CD4-positive, CD25-positive, alpha-beta regulatory T cell (primary cell): ENCODE data around the gene CEACAM18. TPM values are rescaled to one million over a fixed set of nuclear protein-coding genes. Genes with fewer than 3 reads are reported as not detected.
"Not testable (repeated sequence)": the region's sequence is repeated elsewhere in the genome, so short reads cannot be mapped to it uniquely, and the experiment has no call there.

Source experiments
- ATAC-seq, 2 donors: fragments of 150-1000 bp; cut with Tn5 transposase; one replicate each; pipeline ENCODE4 v1.10.0; 2021; ENCODE audit warnings: low read depth in 2 of 2, moderate number of reproducible peaks in 2 of 2, moderate library complexity in 1 of 2
- DNase-seq, 3 donors: peaks; one replicate each; pipeline versions ENCODE4 v3.0.0 to v3.0.0-alpha.2; 2012 to 2022; ENCODE audit warnings: mixed read lengths in 1 of 3
- H3K27ac ChIP-seq: one replicate; pipeline ENCODE4 v1.7.0; 2013; ENCODE audit warnings: mild to moderate bottlenecking, low read length; ENCODE audit not compliant: insufficient read depth, poor library complexity, severe bottlenecking
- H3K27me3 ChIP-seq: one replicate; pipeline ENCODE4 v1.7.0; 2013; ENCODE audit warnings: low read length; ENCODE audit not compliant: control insufficient read depth, insufficient read depth
- H3K36me3 ChIP-seq: one replicate; pipeline ENCODE4 v1.7.0; 2013; ENCODE audit warnings: mild to moderate bottlenecking, low read length, moderate library complexity; ENCODE audit not compliant: control insufficient read depth, insufficient read depth
- H3K4me1 ChIP-seq: 2 replicates; pipeline ENCODE4 v1.7.0; 2013; ENCODE audit warnings: mild to moderate bottlenecking, low read length; ENCODE audit not compliant: insufficient read depth, control insufficient read depth, poor library complexity, severe bottlenecking
- H3K4me3 ChIP-seq: one replicate; pipeline ENCODE4 v1.7.0; 2013; ENCODE audit warnings: low read depth, mild to moderate bottlenecking, low read length, moderate library complexity
- H3K9me3 ChIP-seq, 2 experiments: 1 replicate in 1 of 2; 2 replicates in 1 of 2; pipeline ENCODE4 v1.7.0; 2013; ENCODE audit warnings: low read length in 2 of 2, mild to moderate bottlenecking in 1 of 2, moderate library complexity in 1 of 2; ENCODE audit not compliant: control insufficient read depth in 2 of 2
- H3K27ac Mint-ChIP-seq, 3 donors: one replicate each; pipeline ENCODE4 v1.8.0; 2020 to 2022; ENCODE audit warnings: mild to moderate bottlenecking in 3 of 3, mixed read lengths in 3 of 3, moderate library complexity in 2 of 3
- H3K27me3 Mint-ChIP-seq: one replicate; pipeline ENCODE4 v1.8.0; 2022; ENCODE audit warnings: mild to moderate bottlenecking, mixed read lengths
- H3K36me3 Mint-ChIP-seq: one replicate; pipeline ENCODE4 v1.8.0; 2020; ENCODE audit warnings: mixed read lengths
- H3K4me1 Mint-ChIP-seq, 4 donors: one replicate each; pipeline ENCODE4 v1.8.0; 2020 to 2022; ENCODE audit warnings: mixed read lengths in 4 of 4, mild to moderate bottlenecking in 1 of 4
- H3K4me3 Mint-ChIP-seq, 4 donors: one replicate each; pipeline ENCODE4 v1.8.0; 2020 to 2022; ENCODE audit warnings: mild to moderate bottlenecking in 4 of 4, mixed read lengths in 4 of 4, moderate library complexity in 3 of 4
- H3K9me3 Mint-ChIP-seq, 7 donors: one replicate each; pipeline ENCODE4 v1.8.0; 2020 to 2022; ENCODE audit warnings: mixed read lengths in 7 of 7, mild to moderate bottlenecking in 3 of 7, moderate library complexity in 2 of 7
- polyA plus RNA-seq, 4 donors: library from polyadenylated mRNA; unstranded; fragments of 300-500 nt; fragmentation: Illumina TruSeq; gene quantifications; one replicate each; pipeline ENCODE4 v1.2.3, GENCODE V29; 2021
- total RNA-seq: library from RNA; stranded (reverse); gene quantifications from one replicate; pipeline ENCODE4 v1.2.3, GENCODE V29; 2022

CEACAM18 gene
- total and polyA plus RNA-seq, 5 donors from 2014 or later = not detected

DNA sequence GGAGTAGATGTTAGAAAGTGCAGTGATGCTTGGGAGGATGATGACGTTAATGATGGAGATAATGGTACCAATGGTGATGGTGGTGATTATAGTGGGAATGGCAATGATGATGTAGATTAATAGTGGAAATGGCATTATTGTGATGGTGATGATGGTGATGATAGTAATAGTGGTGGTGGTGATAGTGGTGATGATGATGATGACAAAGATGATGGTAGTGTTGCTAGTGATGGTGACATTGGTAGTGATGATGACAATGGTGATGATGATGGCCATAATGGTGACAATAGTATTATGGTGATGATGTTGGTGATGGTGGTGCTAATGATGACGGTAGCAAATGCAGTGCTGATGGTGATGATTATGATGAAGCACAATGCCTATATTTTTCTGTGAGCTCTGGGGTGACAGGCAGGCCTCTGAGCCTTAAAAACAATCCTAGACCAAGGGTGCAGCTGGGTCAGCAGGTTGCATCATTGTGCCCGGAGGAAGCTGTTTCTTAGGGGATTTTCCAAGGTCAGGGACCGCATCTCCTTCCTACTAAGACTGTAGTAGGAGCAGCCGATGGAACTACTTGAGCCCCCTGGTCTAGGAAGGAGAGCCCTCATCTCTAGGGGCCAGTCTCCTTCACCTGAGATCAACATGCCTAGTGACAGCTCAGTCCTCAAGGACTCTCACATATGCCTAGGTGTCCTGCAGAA, 7.8 kb downstream of the CEACAM18 start:
- H3K9me3 Mint-ChIP-seq = peaks cover 0 to 5% (median 0%) of the 10 kb centered on the region in 7 donors
- Histone ChIP-seq H3K4me1 (no peaks in the 10 kb centered on the region), H3K27me3 (no peaks in the 10 kb centered on the region), H3K36me3 (no peaks in the 10 kb centered on the region), H3K9me3 (no peaks in the 10 kb centered on the region), H3K27ac (no peak overlapping the region), H3K4me3 (no peak overlapping the region)
- H3K27ac Mint-ChIP-seq = no peak overlapping the region
- ATAC-seq (no peak), DNase-seq (no peak)
- no peaks in the 10 kb centered on the region for H3K27me3 Mint-ChIP-seq
- no peaks in the 10 kb centered on the region for H3K4me1 Mint-ChIP-seq
- no peak overlapping the region for H3K4me3 Mint-ChIP-seq
- no peaks in the 10 kb centered on the region for H3K36me3 Mint-ChIP-seq

DNA sequence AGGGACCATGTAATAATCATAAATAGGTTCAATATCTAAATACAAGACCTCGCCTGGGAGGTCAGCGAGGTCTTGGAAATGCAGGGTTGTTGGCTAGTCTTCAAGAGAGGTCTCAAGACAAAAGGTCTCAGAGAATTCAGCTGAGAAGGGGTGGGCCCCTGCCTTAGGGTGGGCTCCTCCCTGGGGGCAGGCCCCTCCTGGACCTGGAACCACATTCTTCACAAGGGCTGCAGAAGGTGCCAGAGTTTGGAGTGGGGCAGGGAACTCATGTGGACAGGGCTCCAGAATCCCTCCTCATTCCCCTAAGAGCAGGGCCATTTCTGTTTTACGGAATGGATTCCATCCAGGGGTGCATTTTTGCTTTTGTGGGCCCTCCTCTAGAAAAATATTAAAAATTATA, 10.2 kb downstream of the CEACAM18 start:
- Mint-ChIP-seq H3K9me3 (peaks cover 0 to 5% (median 0%) of the 10 kb centered on the region in 7 donors), H3K27me3 (no peaks in the 10 kb centered on the region), H3K27ac (no peak overlapping the region), H3K4me3 (no peak overlapping the region), H3K4me1 (no peaks in the 10 kb centered on the region), H3K36me3 (no peaks in the 10 kb centered on the region)
- Histone ChIP-seq H3K36me3 (no peaks in the 10 kb centered on the region), H3K4me3 (no peak overlapping the region), H3K27me3 (no peaks in the 10 kb centered on the region), H3K9me3 (no peaks in the 10 kb centered on the region), H3K27ac (no peak overlapping the region), H3K4me1 (no peaks in the 10 kb centered on the region)
- DNase-seq (no peak), ATAC-seq (no peak)

DNA sequence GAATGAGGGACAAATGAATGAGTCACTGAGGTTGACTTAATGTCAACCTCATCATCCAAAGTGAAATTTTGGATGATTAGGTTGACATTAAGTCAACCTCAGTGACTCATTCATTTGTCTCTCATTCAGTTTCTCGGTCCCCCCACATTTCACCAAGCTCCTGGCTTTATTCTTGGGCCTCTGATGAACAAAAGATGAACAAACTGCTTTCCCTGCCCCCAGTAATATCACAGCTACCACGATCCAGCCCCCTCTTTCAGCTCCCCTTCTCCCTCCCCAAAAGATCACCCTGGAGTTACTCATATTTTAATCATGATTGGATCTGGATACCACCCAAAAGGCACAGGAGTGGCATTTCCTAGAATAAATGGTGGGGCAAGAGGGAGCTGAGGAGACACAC, 10.8 kb downstream of the CEACAM18 start:
- H3K4me1 ChIP-seq = no peaks in the 10 kb centered on the region
- H3K36me3 ChIP-seq = no peaks in the 10 kb centered on the region
- H3K4me1 Mint-ChIP-seq = no peaks in the 10 kb centered on the region
- H3K4me3 Mint-ChIP-seq = no peak overlapping the region
- H3K27ac Mint-ChIP-seq = no peak overlapping the region
- H3K27ac ChIP-seq = no peak overlapping the region
- no peaks in the 10 kb centered on the region for H3K9me3 ChIP-seq
- no peaks in the 10 kb centered on the region for H3K27me3 ChIP-seq
- H3K9me3 Mint-ChIP-seq = peaks cover 0 to 5% (median 0%) of the 10 kb centered on the region in 7 donors
- H3K4me3 ChIP-seq = no peak overlapping the region
- no peaks in the 10 kb centered on the region for H3K36me3 Mint-ChIP-seq
- DNase-seq (no peak), ATAC-seq (no peak)
- H3K27me3 Mint-ChIP-seq = no peaks in the 10 kb centered on the region

DNA sequence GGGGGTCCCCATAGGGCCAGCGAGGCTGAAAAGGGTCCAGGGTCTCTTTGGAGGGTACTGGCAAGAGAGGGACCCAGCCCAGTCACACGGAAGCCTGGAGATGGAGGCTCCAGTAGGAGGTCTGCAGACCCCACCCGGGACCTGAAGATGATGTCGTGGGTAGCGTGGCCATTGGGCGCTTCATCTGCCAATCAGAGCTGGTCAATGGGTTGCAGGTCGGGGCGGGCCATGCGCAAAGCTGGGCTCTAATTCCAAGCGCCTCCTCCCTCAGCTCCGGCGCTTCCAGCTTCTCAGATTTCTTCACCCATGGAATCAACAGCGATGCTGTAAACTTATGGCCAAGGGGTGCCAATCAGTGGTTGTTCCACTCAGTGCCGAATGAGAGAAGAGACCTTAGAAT, 12.3 kb downstream of the CEACAM18 start:
- Mint-ChIP-seq H3K27me3 (no peaks in the 10 kb centered on the region), H3K36me3 (no peaks in the 10 kb centered on the region), H3K4me1 (no peaks in the 10 kb centered on the region), H3K27ac (no peak overlapping the region), H3K9me3 (peaks cover 0 to 5% (median 0%) of the 10 kb centered on the region in 7 donors), H3K4me3 (no peak overlapping the region)
- Histone ChIP-seq H3K27ac (no peak overlapping the region), H3K4me3 (no peak overlapping the region), H3K9me3 (no peaks in the 10 kb centered on the region), H3K27me3 (no peaks in the 10 kb centered on the region), H3K4me1 (no peaks in the 10 kb centered on the region), H3K36me3 (no peaks in the 10 kb centered on the region)
- no peak for ATAC-seq
- DNase-seq = no peak

DNA sequence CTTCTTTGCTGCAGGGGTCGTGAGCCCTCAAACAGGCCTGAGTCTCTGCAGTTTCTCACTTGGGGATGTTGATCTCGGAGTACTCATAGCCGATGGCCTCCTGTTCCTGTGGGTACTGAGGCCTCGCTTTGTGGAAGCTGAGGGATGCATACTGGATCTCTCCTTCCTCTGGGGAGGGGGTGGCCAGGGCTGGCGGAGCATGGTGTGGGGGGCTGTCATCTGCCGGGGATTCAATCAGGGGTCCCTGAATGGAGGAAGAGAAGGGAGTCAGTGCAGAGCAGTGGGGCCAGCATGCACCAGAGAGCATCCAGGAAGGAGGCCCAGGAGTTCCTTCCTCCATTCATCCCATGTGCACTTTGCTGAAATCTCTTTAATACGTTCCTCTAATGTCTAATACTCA, 13.2 kb downstream of the CEACAM18 start:
- Mint-ChIP-seq H3K27me3 (no peaks in the 10 kb centered on the region), H3K4me1 (no peaks in the 10 kb centered on the region), H3K9me3 (peaks cover 0 to 3% (median 0%) of the 10 kb centered on the region in 7 donors), H3K36me3 (no peaks in the 10 kb centered on the region), H3K4me3 (no peak overlapping the region), H3K27ac (no peak overlapping the region)
- no peak for DNase-seq
- Histone ChIP-seq H3K27ac (no peak overlapping the region), H3K27me3 (no peaks in the 10 kb centered on the region), H3K9me3 (no peaks in the 10 kb centered on the region), H3K4me1 (no peaks in the 10 kb centered on the region), H3K4me3 (no peak overlapping the region), H3K36me3 (no peaks in the 10 kb centered on the region)
- no peak for ATAC-seq

DNA sequence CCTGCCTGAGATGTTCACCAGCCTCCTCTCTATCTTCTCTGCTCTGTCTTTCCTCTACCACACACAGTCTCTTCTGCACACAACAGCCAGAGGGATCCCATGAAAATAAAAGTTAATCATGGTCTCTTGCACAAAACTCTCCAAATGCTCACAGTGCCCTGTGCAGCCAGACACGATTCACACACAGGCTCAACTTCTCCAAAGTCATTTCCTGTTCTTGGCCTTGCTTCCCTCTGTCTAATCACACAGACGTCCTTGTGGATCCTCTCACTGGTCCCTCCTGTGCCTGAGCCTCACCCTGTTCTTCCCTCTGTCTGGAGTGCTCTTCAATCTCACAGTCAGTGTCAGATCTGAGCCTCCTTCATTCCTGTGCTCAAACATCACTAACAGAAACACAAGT, 15.4 kb downstream of the CEACAM18 start:
- Histone ChIP-seq H3K4me3 (no peak overlapping the region), H3K9me3 (no peaks in the 10 kb centered on the region), H3K27me3 (no peaks in the 10 kb centered on the region), H3K36me3 (no peaks in the 10 kb centered on the region), H3K4me1 (no peaks in the 10 kb centered on the region), H3K27ac (no peak overlapping the region)
- no peak for ATAC-seq
- Mint-ChIP-seq H3K9me3 (peaks cover 0 to 3% (median 0%) of the 10 kb centered on the region in 7 donors), H3K4me1 (no peaks in the 10 kb centered on the region), H3K27ac (no peak overlapping the region), H3K36me3 (no peaks in the 10 kb centered on the region), H3K4me3 (no peak overlapping the region), H3K27me3 (no peaks in the 10 kb centered on the region)
- no peak for DNase-seq

DNA sequence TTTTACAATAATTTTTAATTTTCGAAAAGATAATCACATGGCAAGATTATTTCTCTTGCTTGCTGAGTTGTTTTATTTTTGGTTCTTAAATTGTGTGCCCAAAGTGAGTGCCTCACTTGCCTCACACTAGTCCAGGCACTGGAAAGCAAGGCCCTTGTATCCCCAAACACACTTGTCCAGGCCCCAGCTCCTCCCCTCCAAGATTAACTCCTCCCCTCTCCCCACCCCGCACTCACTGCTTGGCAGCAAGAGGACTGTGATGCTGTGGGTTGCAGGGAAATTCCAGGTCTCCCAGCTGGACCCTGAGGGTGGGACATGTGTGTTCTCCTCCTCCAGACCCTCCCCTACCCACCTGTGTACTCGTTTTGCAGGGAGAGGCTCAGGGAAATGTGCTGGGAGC, 19.3 kb downstream of the CEACAM18 start:
- Histone ChIP-seq H3K4me1 (peaks cover 6% of the 10 kb centered on the region), H3K27me3 (no peaks in the 10 kb centered on the region), H3K36me3 (no peaks in the 10 kb centered on the region), H3K27ac (no peak overlapping the region), H3K9me3 (no peaks in the 10 kb centered on the region), H3K4me3 (no peak overlapping the region)
- H3K4me1 Mint-ChIP-seq = peaks cover 0 to 13% (median 0%) of the 10 kb centered on the region in 4 donors
- H3K9me3 Mint-ChIP-seq = peaks cover 0 to 3% (median 0%) of the 10 kb centered on the region in 7 donors
- DNase-seq (no peak), ATAC-seq (no peak)
- H3K27me3 Mint-ChIP-seq = no peaks in the 10 kb centered on the region
- H3K36me3 Mint-ChIP-seq = no peaks in the 10 kb centered on the region
- no peak overlapping the region for H3K27ac Mint-ChIP-seq
- H3K4me3 Mint-ChIP-seq = no peak overlapping the region

DNA sequence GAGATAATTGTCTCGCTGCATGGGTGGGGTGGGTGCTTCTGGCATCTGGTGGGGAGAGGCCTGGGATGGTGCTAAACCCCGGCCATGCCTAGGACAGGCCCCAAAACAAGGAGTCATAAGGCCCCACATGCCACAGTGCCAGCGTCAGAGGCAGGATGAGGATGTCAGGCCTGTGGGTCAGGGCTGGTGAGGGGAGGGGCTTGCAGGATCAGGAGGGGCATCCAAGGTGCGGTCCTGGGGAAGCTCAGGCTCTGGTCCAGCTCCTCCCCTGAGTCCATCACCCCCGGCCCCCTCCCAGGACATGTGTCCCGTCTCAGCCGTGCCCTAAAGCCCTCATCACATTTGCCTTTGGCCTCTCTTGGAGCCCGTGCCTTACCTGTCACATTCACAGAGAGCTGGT, 22.6 kb downstream of the CEACAM18 start:
- H3K4me1 Mint-ChIP-seq = peaks cover 0 to 13% (median 0%) of the 10 kb centered on the region in 4 donors
- not testable (repeated sequence) for H3K36me3 ChIP-seq, H3K27me3 ChIP-seq, H3K4me1 ChIP-seq, H3K27ac Mint-ChIP-seq, H3K4me3 ChIP-seq, H3K27ac ChIP-seq, H3K9me3 ChIP-seq, DNase-seq, H3K9me3 Mint-ChIP-seq, H3K27me3 Mint-ChIP-seq, ATAC-seq, H3K36me3 Mint-ChIP-seq
- peak overlapping the region in 1 of 4 donors; percentile 77 for H3K4me3 Mint-ChIP-seq
